IMR-90 (cell line): Measurements from ENCODE around the gene PAK4.

Source experiments
- CEBPB ChIP-seq: IDR thresholded peaks from 2 replicates; pipeline ENCODE4 v1.6.1; 2012; ENCODE audit warnings: low read depth, low read length, improper control_type of control experiment
- CTCF ChIP-seq: conservative IDR thresholded peaks from 2 replicates; pipeline ENCODE4 v1.5.1; 2012; ENCODE audit warnings: mild to moderate bottlenecking, low read depth, low read length, improper control_type of control experiment
- POLR2A ChIP-seq: IDR thresholded peaks from 2 replicates; pipeline ENCODE4 v1.6.1; 2012; ENCODE audit warnings: mild to moderate bottlenecking, low read depth, low read length

DNA sequence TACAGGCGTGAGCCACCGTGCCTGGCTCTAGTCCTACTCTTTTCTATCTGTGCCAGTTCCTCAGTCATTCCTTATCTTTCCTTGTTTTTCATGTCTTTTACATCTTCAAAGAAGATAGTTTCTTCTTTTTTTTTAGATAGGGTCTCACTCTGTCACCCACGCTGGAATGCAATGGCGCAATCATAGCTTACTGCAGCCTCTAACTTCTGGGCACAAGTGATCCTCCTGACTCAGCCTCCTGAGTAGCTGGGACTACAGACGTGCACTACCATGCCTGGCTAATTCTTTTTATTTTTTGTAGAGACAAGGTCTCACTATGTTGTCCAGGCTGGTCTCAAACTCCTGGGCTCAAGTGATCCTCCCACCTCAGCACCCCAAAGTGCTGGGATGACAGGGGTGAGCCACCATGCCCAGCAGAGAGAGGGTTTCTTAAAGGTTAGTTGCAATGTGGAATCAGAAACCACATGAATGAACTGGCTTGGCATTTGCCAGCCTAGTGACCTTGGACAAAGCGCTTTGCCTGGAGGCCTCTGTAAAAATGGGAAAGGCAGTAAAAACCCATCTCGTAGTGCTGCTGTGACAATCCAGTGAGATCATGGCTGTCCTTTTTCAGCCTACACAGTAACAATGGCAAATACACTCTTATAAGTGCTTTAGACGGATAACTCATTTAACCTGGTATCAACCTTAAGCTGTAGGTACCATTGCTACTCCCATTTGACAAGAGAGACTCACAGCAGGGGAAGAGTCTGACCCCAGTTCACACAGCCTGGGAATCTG lies 37.5 kb upstream of the PAK4 start:
- TF ChIP-seq CEBPB (0 out of 2 replicates have a peak, but pooled peaks have one; percentile 3), CTCF (no peak), POLR2A (no peak)
